IMR-90 (cell line): ENCODE results near the gene IFT52. TPM values are rescaled to one million over a fixed set of nuclear protein-coding genes. Genes with fewer than 3 reads are reported as not detected.

Source experiments
- ATAC-seq: fragments of 200-7000 bp; cut with Tn5 transposase; 2 replicates; pipeline ENCODE4 v1.9.1; 2020; ENCODE audit warnings: low read depth, mild to moderate bottlenecking, moderate library complexity
- BruUV-seq: library from RNA; stranded (reverse); fragments of 400-500 nt; replicated peaks from 2 replicates; lab custom pipeline; 2021; lab: Mats Ljungman, UMichigan
- CTCF ChIA-PET: fragments of 300-600 bp; formaldehyde crosslinking; extraction: SDS; loops from one replicate; lab custom pipeline; 2021; ENCODE audit warnings: antibody characterized with exemption; lab: Yijun Ruan, JAX
- POLR2A ChIA-PET: fragments of 300-600 bp; sonication (Branson Sonifier 250); formaldehyde crosslinking; loops from one replicate; lab custom pipeline; 2022; ENCODE audit warnings: antibody characterized with exemption; ENCODE audit not compliant: unreplicated experiment; lab: Charles Lee
- DNase-seq: peaks from one replicate; pipeline ENCODE4 v3.0.0; 2013
- H2AFZ ChIP-seq: replicated peaks from 2 replicates; pipeline ENCODE3; 2013; ENCODE audit warnings: low read length, mild to moderate bottlenecking; ENCODE audit not compliant: poor library complexity
- H2AK5ac ChIP-seq: 2 replicates; pipeline ENCODE4 v1.6.1; 2013; ENCODE audit warnings: low read depth, low read length, inconsistent platforms
- H2AK9ac ChIP-seq: replicated peaks from 2 replicates; pipeline ENCODE3; 2013; ENCODE audit warnings: mild to moderate bottlenecking, low read depth, low read length, moderate library complexity; ENCODE audit not compliant: poor library complexity
- H2BK120ac ChIP-seq: 2 replicates; pipeline ENCODE4 v1.6.1; 2013; ENCODE audit warnings: low read depth, low read length, inconsistent platforms
- H2BK15ac ChIP-seq: 3 replicates; pipeline ENCODE4 v1.6.1; 2013; ENCODE audit warnings: low read depth, low read length, inconsistent platforms
- H2BK20ac ChIP-seq: 2 replicates; pipeline ENCODE4 v1.6.1; 2013; ENCODE audit warnings: low read depth, mild to moderate bottlenecking, inconsistent platforms, low read length, moderate library complexity
- H2BK5ac ChIP-seq: 2 replicates; pipeline ENCODE4 v1.6.1; 2013; ENCODE audit warnings: mild to moderate bottlenecking, low read depth, low read length, inconsistent platforms; ENCODE audit not compliant: poor library complexity, severe bottlenecking
- H3K14ac ChIP-seq: replicated peaks from 2 replicates; pipeline ENCODE4 v1.6.1; 2013; ENCODE audit warnings: low read depth, low read length, inconsistent platforms
- H3K18ac ChIP-seq: 2 replicates; pipeline ENCODE4 v1.6.1; 2013; ENCODE audit warnings: low read depth, low read length, control low read depth
- H3K23ac ChIP-seq: 2 replicates; pipeline ENCODE4 v1.6.1; 2013; ENCODE audit warnings: low read depth, low read length, inconsistent platforms
- H3K27ac ChIP-seq: 2 replicates; pipeline ENCODE4 v1.5.1; 2013; ENCODE audit warnings: mild to moderate bottlenecking, control low read depth, low read length; ENCODE audit not compliant: insufficient read depth
- H3K27me3 ChIP-seq: 2 replicates; pipeline ENCODE4 v1.6.1; 2013; ENCODE audit warnings: low read length; ENCODE audit not compliant: control insufficient read depth, insufficient read depth
- H3K36me3 ChIP-seq: 2 replicates; pipeline ENCODE4 v1.6.1; 2013; ENCODE audit warnings: low read length, mixed read lengths; ENCODE audit not compliant: control insufficient read depth, insufficient read depth
- H3K4ac ChIP-seq: 2 replicates; pipeline ENCODE4 v1.6.1; 2013; ENCODE audit warnings: low read depth, low read length, inconsistent platforms
- H3K4me1 ChIP-seq: 2 replicates; pipeline ENCODE4 v1.6.1; 2013; ENCODE audit warnings: low read length, mixed read lengths; ENCODE audit not compliant: control insufficient read depth, insufficient read depth
- H3K4me2 ChIP-seq: 2 replicates; pipeline ENCODE4 v1.6.1; 2013; ENCODE audit warnings: low read depth, mild to moderate bottlenecking, control low read depth, low read length, moderate library complexity
- H3K4me3 ChIP-seq: 2 replicates; pipeline ENCODE4 v1.5.1; 2013; ENCODE audit warnings: low read depth, mild to moderate bottlenecking, control low read depth, low read length, moderate library complexity; ENCODE audit not compliant: insufficient read depth
- H3K56ac ChIP-seq: 2 replicates; pipeline ENCODE4 v1.6.1; 2013; ENCODE audit warnings: low read length, inconsistent platforms; ENCODE audit not compliant: insufficient read depth; ENCODE audit errors: extremely low read depth
- H3K79me1 ChIP-seq, 2 experiments: 2 replicates each; pipeline ENCODE4 v1.6.1; 2013; ENCODE audit warnings: low read length in 2 of 2, inconsistent platforms in 1 of 2, low read depth in 1 of 2
- H3K9ac ChIP-seq: 2 replicates; pipeline ENCODE4 v1.6.1; 2013; ENCODE audit warnings: low read depth, low read length, control low read depth
- H3K9me1 ChIP-seq: 2 replicates; pipeline ENCODE4 v1.6.1; 2013; ENCODE audit warnings: low read length, inconsistent platforms; ENCODE audit not compliant: insufficient read depth
- H3K9me3 ChIP-seq: 2 replicates; pipeline ENCODE4 v1.6.1; 2013; ENCODE audit warnings: low read length; ENCODE audit not compliant: control insufficient read depth, insufficient read depth
- H4K20me1 ChIP-seq: 2 replicates; pipeline ENCODE4 v1.6.1; 2013; ENCODE audit warnings: low read length, inconsistent platforms; ENCODE audit not compliant: insufficient read depth
- H4K5ac ChIP-seq: 2 replicates; pipeline ENCODE4 v1.6.1; 2013; ENCODE audit warnings: mild to moderate bottlenecking, low read depth, low read length, control low read depth
- H4K8ac ChIP-seq, 2 experiments: 2 replicates each; pipeline ENCODE4 v1.6.1; 2013; ENCODE audit warnings: low read depth in 2 of 2, low read length in 2 of 2, control low read depth in 1 of 2, inconsistent platforms in 1 of 2
- H4K91ac ChIP-seq: 2 replicates; pipeline ENCODE4 v1.6.1; 2013; ENCODE audit warnings: low read depth, low read length, inconsistent platforms; ENCODE audit not compliant: insufficient read depth
- BHLHE40 ChIP-seq: fragments of 150-350 bp; IDR thresholded peaks from 2 replicates; pipeline ENCODE4 v1.6.1; 2016; ENCODE audit warnings: mild to moderate bottlenecking, low read depth, low read length
- NFE2L2 ChIP-seq: fragments of 150-350 bp; IDR thresholded peaks from 2 replicates; pipeline ENCODE4 v1.6.1; 2016; ENCODE audit warnings: low read depth, mild to moderate bottlenecking, low read length
- WGBS, 2 experiments: methylation state at CpG; one replicate each; pipeline versions ENCODE4 v1.1.5 to v1.1.7; 2013; ENCODE audit warnings: missing lambda C conversion rate in 2 of 2; ENCODE audit not compliant: insufficient read length in 1 of 2; ENCODE audit errors: extremely low coverage in 2 of 2; 5-methylcytosine and 5-hydroxymethylcytosine counted together
- dilution Hi-C: fragments of 300-500 bp; cut with HindIII; formaldehyde crosslinking; loops from one replicate; pipeline ENCODE4 v1.14.3; 2018; ENCODE audit warnings: low sequenced_read_pairs; ENCODE audit not compliant: unreplicated experiment
- in situ Hi-C: fragments of 300-500 bp; cut with MboI; formaldehyde crosslinking; loops from 3 replicates; pipeline ENCODE4 v1.14.3; 2019; ENCODE audit warnings: low sequenced_read_pairs, inconsistent platforms, mixed read lengths
- intact Hi-C: fragments of 100-400 bp; cut with micrococcal nuclease; formaldehyde crosslinking; loops from 2 replicates; pipeline ENCODE4 v1.10.0; 2022
- polyA plus RNA-seq, 3 experiments: library from polyadenylated mRNA; depleted of rRNA; stranded (reverse); fragments of >200 nt; gene quantifications; 2 replicates each; pipeline ENCODE4 v1.2.3, GENCODE V29; 2012; ENCODE audit warnings: low replicate concordance in 1 of 3
- total RNA-seq: library from RNA; depleted of rRNA; stranded (reverse); fragments of >200 nt; gene quantifications from 2 replicates; pipeline ENCODE4 v1.2.3, GENCODE V29; 2012
- TF ChIP-seq, protein P1 (sequence below): conservative IDR thresholded peaks from 2 replicates; pipeline ENCODE4 v1.5.1; 2012; ENCODE audit warnings: mild to moderate bottlenecking, low read depth, low read length, improper control_type of control experiment

The IFT52 gene
- total and polyA plus RNA-seq, 2 of the 4 experiments (the other 2 are of a cell fraction) = 31.2 to 55.6 TPM

DNA sequence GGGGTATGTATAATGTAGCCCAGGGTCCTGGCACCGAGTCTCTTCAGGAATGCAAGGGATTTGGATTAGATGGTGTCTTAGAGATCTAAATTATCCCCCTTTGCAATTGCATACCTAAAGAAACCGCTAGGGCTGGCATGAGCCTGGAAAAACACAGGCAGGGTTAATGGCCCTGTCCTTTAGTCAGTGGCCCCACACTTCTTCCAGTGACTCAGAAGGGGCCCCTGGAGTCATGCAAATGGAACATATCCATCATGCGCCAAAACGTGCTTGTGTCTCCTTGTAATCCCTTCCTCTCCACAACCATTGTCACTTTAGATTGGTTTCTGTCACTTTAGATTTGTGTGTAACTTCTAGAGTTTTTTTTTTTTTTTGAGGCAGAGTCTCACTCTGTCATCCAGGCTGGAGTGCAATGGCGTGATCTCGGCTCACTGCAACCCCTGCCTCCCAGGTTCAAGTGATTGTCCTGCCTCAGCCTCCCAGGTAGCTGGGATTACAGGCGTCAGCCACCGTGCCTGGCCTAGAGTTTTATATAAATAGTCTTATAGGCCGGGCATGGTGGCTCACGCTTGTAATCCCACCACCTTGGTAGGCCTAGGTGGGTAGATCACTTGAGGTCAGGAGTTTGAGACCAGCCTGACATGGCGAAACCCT lies 67.5 kb downstream of the IFT52 start:
- in situ Hi-C loops (no loop called here), intact Hi-C loops (no loop called here), dilution Hi-C loops (no loop called here)
- H3K27me3 ChIP-seq = peaks cover 2% of the 10 kb centered on the region; the same call in 1 of the 2 replicates
- ChIA-PET POLR2A (no interaction called here), CTCF (no interaction called here)
- H3K4me3 ChIP-seq = peak overlapping the region; percentile 71
- H3K18ac ChIP-seq = no peak overlapping the region
- no peaks in the 10 kb centered on the region for H4K20me1 ChIP-seq
- peak overlapping the region; percentile 92 for H2AK9ac ChIP-seq
- peak overlapping the region; percentile 52; the same call in 1 of the 2 replicates for H3K23ac ChIP-seq
- H4K5ac ChIP-seq = peak overlapping the region; percentile 73
- H2AK5ac ChIP-seq = 0 out of 2 replicates have a peak overlapping the region, but pooled peaks have one; percentile 20
- H3K4me1 ChIP-seq = peaks cover 2% of the 10 kb centered on the region; the same call in 1 of the 2 replicates
- H3K36me3 ChIP-seq = no peaks in the 10 kb centered on the region
- 0 out of 2 replicates have a peak, but pooled peaks cover 4% of the 10 kb centered on the region for H3K9me1 ChIP-seq
- no peaks in the 10 kb centered on the region for H3K9me3 ChIP-seq
- H2BK20ac ChIP-seq = no peak overlapping the region
- no TSS peak for BruUV-seq
- H3K4ac ChIP-seq = peak overlapping the region; percentile 93
- H3K79me1 ChIP-seq = peaks cover 0 to 5% of the 10 kb centered on the region in 2 experiments; a peak in 1 of 4 replicates
- peak overlapping the region; percentile 65 for H3K9ac ChIP-seq
- H3K4me2 ChIP-seq = peak overlapping the region; percentile 90
- peak overlapping the region; percentile 100 for H2AFZ ChIP-seq
- H2BK15ac ChIP-seq = no peak overlapping the region
- peak overlapping the region; percentile 81; the same call in 1 of the 2 replicates for H3K14ac ChIP-seq
- DNase-seq (peak; percentile 18), ATAC-seq (no peak)
- no peak overlapping the region for H3K56ac ChIP-seq
- peak overlapping the region; percentile 66; the same call in 1 of the 2 replicates for H4K91ac ChIP-seq
- TF ChIP-seq NFE2L2 = no peak
- TF ChIP-seq, protein P1, sequence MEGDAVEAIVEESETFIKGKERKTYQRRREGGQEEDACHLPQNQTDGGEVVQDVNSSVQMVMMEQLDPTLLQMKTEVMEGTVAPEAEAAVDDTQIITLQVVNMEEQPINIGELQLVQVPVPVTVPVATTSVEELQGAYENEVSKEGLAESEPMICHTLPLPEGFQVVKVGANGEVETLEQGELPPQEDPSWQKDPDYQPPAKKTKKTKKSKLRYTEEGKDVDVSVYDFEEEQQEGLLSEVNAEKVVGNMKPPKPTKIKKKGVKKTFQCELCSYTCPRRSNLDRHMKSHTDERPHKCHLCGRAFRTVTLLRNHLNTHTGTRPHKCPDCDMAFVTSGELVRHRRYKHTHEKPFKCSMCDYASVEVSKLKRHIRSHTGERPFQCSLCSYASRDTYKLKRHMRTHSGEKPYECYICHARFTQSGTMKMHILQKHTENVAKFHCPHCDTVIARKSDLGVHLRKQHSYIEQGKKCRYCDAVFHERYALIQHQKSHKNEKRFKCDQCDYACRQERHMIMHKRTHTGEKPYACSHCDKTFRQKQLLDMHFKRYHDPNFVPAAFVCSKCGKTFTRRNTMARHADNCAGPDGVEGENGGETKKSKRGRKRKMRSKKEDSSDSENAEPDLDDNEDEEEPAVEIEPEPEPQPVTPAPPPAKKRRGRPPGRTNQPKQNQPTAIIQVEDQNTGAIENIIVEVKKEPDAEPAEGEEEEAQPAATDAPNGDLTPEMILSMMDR = no peak; the same call in 1 of the 2 replicates
- peak; percentile 40; the same call in 1 of the 2 replicates for TF ChIP-seq BHLHE40
- WGBS, 2 experiments = 86% methylated on average over 2 of the region's 11 CpGs; no CpG with 5 or more reads in 1 of the 2 experiments
- peak overlapping the region; percentile 25; the same call in 1 of the 2 replicates for H2BK120ac ChIP-seq
- peak overlapping the region; percentile 100 for H4K8ac ChIP-seq
- H3K27ac ChIP-seq = peak overlapping the region; percentile 30; the same call in 1 of the 2 replicates
- H2BK5ac ChIP-seq = no peak overlapping the region
